GM12864 (cell line): ENCODE measurements around the gene MMS22L.
A peak's percentile ranks its signal among the peaks of the same experiment; 100 is the strongest.

Source experiments
- DNase-seq: peaks from one replicate; pipeline ENCODE4 v3.0.0-alpha.2; 2011; ENCODE audit warnings: low read depth
- H3K4me3 ChIP-seq: 2 replicates; pipeline ENCODE4 v1.5.1; 2011; ENCODE audit warnings: mild to moderate bottlenecking, low read depth, low read length, control low read depth
- TF ChIP-seq, protein P1 (sequence below): IDR thresholded peaks from 2 replicates; pipeline ENCODE4 v1.5.1; 2011; ENCODE audit warnings: low read depth, mild to moderate bottlenecking, moderate library complexity, low read length, control low read depth, inconsistent platforms; ENCODE audit errors: missing control alignments

Gene MMS22L

DNA sequence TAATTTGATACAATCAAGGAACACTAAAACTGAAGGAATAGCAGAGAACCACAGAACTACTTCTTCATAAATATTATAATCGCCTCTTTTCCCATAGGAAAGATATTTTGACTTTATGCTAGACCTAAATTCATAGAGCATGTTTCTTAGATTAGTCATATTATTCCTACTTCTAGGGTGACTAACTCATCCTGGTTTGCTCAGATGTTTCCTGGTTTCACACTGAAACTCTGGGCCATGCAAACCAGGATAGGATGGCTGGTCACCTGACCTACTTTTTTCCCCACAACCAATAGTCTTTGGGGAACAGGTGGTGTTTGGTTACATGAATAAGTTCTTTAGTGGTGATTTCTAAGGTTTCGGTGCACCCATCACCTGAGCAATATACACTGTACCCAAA is 42.8 kb downstream of the MMS22L start:
- DNase-seq, result no peak
- TF ChIP-seq, protein P1, sequence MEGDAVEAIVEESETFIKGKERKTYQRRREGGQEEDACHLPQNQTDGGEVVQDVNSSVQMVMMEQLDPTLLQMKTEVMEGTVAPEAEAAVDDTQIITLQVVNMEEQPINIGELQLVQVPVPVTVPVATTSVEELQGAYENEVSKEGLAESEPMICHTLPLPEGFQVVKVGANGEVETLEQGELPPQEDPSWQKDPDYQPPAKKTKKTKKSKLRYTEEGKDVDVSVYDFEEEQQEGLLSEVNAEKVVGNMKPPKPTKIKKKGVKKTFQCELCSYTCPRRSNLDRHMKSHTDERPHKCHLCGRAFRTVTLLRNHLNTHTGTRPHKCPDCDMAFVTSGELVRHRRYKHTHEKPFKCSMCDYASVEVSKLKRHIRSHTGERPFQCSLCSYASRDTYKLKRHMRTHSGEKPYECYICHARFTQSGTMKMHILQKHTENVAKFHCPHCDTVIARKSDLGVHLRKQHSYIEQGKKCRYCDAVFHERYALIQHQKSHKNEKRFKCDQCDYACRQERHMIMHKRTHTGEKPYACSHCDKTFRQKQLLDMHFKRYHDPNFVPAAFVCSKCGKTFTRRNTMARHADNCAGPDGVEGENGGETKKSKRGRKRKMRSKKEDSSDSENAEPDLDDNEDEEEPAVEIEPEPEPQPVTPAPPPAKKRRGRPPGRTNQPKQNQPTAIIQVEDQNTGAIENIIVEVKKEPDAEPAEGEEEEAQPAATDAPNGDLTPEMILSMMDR, result no peak
- H3K4me3 ChIP-seq, result no peak overlapping the region

- TF ChIP-seq, protein P1, result no peak
- no peak overlapping the region for H3K4me3 ChIP-seq
- DNase-seq, result no peak
These were observed 51.1 kb downstream of the MMS22L start for GRCh38 chr6:97231911-97232310.

DNA sequence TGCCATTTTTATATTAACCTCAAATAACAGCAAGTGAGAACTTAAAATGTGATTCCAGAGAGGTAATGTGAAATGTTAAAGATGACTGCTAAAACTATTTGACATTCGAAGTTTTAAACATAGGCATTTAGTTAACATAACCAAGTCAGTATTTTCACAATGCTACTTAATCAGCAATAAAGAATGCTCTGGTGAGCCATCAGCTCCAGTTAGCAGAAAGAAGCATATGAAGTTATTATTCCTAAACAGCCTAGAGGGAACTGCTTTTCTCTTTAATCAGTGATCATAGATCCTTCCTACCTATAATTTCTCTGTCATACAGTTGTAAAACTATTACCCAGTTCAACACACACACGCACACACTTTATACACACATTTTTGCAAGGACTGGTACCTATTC is 60.1 kb downstream of the MMS22L start:
- DNase-seq, result no peak
- no peak overlapping the region for H3K4me3 ChIP-seq
- TF ChIP-seq, protein P1, result no peak

DNA sequence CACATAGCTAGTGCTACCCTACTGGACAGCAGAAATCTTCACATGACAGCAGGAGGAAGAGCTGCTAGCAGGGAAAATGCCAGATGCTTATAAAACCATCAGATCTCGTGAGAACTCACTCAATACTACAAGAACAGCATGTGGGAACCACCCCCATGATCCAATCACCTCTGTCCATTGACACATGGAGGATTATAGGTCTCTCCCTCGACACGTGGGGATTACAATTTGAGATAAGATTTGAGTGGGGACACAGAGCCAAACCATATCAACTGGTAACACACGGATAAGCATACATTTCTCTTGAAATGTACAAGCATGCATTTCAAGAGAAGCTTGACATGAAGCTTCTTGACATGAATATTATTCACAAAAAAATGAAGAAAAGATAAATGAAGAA is 64.1 kb downstream of the MMS22L start:
- H3K4me3 ChIP-seq, result no peak overlapping the region
- no peak for DNase-seq
- TF ChIP-seq, protein P1, result no peak

DNA sequence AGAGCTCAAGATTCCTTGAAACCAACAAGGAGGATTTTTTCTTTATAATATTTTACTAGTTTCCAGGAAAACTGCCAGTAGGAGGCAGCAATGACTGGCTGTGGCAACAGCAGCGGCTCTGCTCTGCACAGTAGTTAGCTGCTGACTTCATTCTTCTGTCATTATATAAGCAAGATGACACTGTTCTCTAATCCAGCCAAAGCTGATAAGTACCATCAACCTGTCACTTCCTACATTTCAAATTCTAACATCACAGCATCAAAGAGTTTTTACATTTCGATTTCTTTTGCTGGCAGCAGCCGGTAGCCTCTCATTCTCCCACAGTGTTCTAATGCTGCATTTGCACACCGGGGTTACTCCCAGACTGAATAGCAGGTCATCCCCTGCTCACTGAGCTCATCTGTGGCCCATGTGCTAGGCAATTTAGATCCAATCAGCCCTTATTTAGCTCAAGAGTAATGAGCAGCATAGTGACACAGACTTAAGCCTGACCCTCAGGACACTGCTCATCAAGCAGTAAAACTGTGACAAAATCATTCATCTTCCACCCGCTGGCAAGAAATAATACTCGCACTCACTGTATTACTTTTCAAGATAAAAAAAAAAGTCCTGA is 67.8 kb downstream of the MMS22L start:
- no peak for DNase-seq
- H3K4me3 ChIP-seq, result no peak overlapping the region
- TF ChIP-seq, protein P1, result peak; percentile 17

DNA sequence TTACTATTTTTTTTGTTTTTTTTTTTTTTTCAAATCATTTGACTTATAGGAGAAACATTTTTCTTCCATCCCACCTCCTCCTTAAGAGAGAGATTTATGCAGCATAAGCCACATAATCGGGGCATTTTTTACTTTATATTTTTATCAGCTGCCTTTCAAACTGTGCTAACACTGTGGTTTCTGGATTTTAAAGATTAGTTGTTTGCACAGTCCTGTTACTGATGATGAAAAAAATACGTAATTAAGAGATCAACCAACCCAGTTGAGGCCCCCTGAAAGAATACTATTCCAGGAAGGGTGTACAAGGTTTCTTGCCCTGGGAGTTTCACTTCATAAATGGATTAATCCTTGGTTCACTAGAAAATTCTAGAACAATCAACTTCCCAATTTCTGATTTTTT is 68.3 kb downstream of the MMS22L start:
- no peak for DNase-seq
- H3K4me3 ChIP-seq, result no peak overlapping the region
- TF ChIP-seq, protein P1, result no peak

DNA sequence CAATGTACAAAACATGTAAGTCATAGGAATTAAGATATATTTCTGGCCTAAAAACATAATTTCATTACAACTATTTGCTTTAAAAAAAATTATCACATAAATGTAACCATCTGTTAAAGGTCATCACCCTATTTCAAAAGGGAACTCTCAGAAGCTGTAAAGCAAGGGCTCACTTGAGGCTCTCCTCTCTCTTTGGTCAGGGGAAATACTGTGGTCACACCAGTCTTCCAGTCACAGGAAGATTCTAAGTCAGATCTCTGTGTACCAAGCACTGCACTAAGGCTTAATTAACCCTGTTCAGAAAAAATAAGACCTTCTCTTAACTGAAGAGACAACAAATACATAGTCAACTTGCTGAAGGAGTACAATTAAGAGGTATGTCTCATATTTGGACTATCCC is 75.6 kb downstream of the MMS22L start:
- TF ChIP-seq, protein P1, result no peak
- no peak for DNase-seq
- H3K4me3 ChIP-seq, result no peak overlapping the region
